ENCODE results near the gene ULK4. TPM values are rescaled to one million over a fixed set of nuclear protein-coding genes. Genes with fewer than 3 reads are reported as not detected.

The ULK4 gene
- total and polyA plus RNA-seq, 2 of the 4 experiments (the other 2 are of a cell fraction), result 2.7 to 5.0 TPM

DNA sequence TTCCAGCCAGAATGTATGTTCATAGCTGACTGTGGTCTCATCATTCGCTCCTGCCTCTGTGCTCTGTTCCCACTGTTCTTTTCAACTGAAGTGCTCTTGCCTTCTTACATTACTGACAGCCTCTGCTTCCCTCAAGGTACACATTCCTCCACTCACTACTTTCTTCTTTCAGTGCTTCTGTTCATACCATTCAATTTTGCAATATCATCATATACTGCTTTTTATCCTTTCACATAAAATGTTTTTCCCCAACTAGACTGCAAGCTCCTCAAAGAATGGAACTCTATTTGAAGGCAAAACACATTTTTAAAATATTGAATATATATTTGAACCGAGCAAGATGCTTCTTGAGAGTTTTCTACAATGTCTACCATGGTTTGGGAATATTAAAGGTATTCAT lies 471.5 kb downstream of the ULK4 start:
- Histone ChIP-seq H4K8ac (ENCODE audit: low read depth in 2 of 2, low read length in 2 of 2) (no peak overlapping the region), H2AK9ac (replicated peaks; ENCODE audit: low read depth, low read length, poor library complexity) (no peak overlapping the region), H2BK20ac (ENCODE audit: low read depth, low read length) (no peak overlapping the region), H3K36me3 (ENCODE audit: control insufficient read depth, insufficient read depth, low read length) (no peaks in the 10 kb centered on the region), H2BK120ac (ENCODE audit: low read depth, low read length) (no peak overlapping the region), H2AFZ (replicated peaks; ENCODE audit: low read length, poor library complexity) (no peak overlapping the region), H3K4me1 (ENCODE audit: control insufficient read depth, insufficient read depth, low read length) (no peaks in the 10 kb centered on the region), H3K9me1 (ENCODE audit: insufficient read depth, low read length) (no peaks in the 10 kb centered on the region), H3K23ac (ENCODE audit: low read depth, low read length) (no peak overlapping the region), H3K18ac (ENCODE audit: low read depth, low read length) (no peak overlapping the region), H3K27me3 (ENCODE audit: control insufficient read depth, insufficient read depth, low read length) (no peaks in the 10 kb centered on the region), H3K14ac (replicated peaks; ENCODE audit: low read depth, low read length) (no peak overlapping the region), H3K9ac (ENCODE audit: low read depth, low read length) (no peak overlapping the region), H2BK15ac (ENCODE audit: low read depth, low read length) (no peak overlapping the region), H3K4ac (ENCODE audit: low read depth, low read length) (no peak overlapping the region), H4K20me1 (ENCODE audit: insufficient read depth, low read length) (no peaks in the 10 kb centered on the region), H3K27ac (ENCODE audit: insufficient read depth, low read length) (no peak overlapping the region), H3K9me3 (ENCODE audit: control insufficient read depth, insufficient read depth, low read length) (no peaks in the 10 kb centered on the region), H4K5ac (ENCODE audit: low read depth, low read length) (no peak overlapping the region), H2AK5ac (ENCODE audit: low read depth, low read length) (no peak overlapping the region), H3K79me1 (ENCODE audit: low read depth in 1 of 2, low read length in 2 of 2) (no peaks in the 10 kb centered on the region), H3K56ac (ENCODE audit: extremely low read depth, insufficient read depth, low read length) (no peak overlapping the region), H2BK5ac (ENCODE audit: low read depth, low read length, poor library complexity, severe bottlenecking) (no peak overlapping the region), H3K4me3 (ENCODE audit: insufficient read depth, low read depth, low read length) (no peak overlapping the region), H4K91ac (ENCODE audit: insufficient read depth, low read depth, low read length) (no peak overlapping the region), H3K4me2 (ENCODE audit: low read depth, low read length) (no peak overlapping the region)
- DNase-seq (no peak), ATAC-seq (ENCODE audit: low read depth) (no peak)
- intact Hi-C loops (cut with micrococcal nuclease), result no loop called here
- dilution Hi-C loops (cut with HindIII; ENCODE audit: low sequenced_read_pairs, unreplicated experiment), result no loop called here
- 67% methylated on average over 1 of the region's 2 CpGs; no CpG with 5 or more reads in 1 of the 2 experiments for WGBS, 2 experiments (ENCODE audit: extremely low coverage in 2 of 2, insufficient read length in 1 of 2)
- TF ChIP-seq MAFK (IDR thresholded peaks at IDR 0.05; ENCODE audit: low read depth, low read length), result peak; percentile 33; the same call in 1 of the 2 replicates
- TF ChIP-seq FOS (IDR thresholded peaks at IDR 0.05; ENCODE audit: low read depth, low read length), result no peak
- TF ChIP-seq, protein P1, sequence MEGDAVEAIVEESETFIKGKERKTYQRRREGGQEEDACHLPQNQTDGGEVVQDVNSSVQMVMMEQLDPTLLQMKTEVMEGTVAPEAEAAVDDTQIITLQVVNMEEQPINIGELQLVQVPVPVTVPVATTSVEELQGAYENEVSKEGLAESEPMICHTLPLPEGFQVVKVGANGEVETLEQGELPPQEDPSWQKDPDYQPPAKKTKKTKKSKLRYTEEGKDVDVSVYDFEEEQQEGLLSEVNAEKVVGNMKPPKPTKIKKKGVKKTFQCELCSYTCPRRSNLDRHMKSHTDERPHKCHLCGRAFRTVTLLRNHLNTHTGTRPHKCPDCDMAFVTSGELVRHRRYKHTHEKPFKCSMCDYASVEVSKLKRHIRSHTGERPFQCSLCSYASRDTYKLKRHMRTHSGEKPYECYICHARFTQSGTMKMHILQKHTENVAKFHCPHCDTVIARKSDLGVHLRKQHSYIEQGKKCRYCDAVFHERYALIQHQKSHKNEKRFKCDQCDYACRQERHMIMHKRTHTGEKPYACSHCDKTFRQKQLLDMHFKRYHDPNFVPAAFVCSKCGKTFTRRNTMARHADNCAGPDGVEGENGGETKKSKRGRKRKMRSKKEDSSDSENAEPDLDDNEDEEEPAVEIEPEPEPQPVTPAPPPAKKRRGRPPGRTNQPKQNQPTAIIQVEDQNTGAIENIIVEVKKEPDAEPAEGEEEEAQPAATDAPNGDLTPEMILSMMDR (conservative IDR thresholded peaks at IDR 0.05; ENCODE audit: low read depth, low read length), result no peak
- CTCF ChIA-PET, result no interaction called here
- in situ Hi-C loops (cut with MboI; ENCODE audit: low sequenced_read_pairs), result no loop called here
- POLR2A ChIA-PET (ENCODE audit: unreplicated experiment), result no interaction called here
- BruUV-seq (replicated peaks), result no TSS peak
